ENCODE data around the gene MKRN2OS. TPM values are rescaled to one million over a fixed set of nuclear protein-coding genes. Genes with fewer than 3 reads are reported as not detected.

The MKRN2OS gene
- total RNA-seq, 3 donors from 2014 or later (not counting 1 experiment from before 2014, with no cell fraction given) = not detected

DNA sequence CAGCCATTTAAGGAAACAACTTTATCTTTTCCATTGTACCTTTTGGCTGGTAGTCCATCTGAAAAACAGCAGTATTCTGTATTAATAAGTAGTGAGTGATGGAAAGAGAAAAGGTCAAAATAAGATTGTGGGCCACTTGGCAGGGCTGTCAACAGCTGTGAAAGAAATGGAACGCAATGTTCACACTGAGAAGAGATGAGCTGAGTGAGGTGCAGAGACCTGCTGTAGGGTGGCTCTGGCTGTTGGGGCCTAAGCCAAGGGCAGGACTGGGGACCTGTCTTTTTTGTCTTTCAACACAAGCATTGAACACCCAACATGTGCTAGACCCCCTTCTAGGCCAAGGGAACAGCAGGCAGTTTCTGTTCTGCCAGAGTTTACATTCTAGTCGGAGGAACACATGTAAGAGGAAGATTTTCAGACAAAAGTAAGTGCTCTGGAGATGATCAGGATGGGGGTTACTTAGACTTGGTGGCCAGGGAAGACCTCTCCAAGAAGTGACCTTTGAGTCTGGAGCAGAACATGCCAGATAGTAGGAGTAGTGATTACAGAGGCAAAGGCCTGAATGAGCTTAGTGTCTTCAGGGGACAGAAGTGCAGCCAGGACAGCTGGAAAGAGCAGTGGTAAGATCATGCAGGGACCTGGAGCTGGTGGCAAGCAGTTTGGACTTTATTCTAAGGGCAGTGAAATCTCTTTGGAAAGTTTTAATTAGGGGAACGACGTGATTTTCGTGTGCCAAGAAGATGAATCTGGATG, 31.4 kb downstream of the MKRN2OS start:
- TF ChIP-seq, protein P1, sequence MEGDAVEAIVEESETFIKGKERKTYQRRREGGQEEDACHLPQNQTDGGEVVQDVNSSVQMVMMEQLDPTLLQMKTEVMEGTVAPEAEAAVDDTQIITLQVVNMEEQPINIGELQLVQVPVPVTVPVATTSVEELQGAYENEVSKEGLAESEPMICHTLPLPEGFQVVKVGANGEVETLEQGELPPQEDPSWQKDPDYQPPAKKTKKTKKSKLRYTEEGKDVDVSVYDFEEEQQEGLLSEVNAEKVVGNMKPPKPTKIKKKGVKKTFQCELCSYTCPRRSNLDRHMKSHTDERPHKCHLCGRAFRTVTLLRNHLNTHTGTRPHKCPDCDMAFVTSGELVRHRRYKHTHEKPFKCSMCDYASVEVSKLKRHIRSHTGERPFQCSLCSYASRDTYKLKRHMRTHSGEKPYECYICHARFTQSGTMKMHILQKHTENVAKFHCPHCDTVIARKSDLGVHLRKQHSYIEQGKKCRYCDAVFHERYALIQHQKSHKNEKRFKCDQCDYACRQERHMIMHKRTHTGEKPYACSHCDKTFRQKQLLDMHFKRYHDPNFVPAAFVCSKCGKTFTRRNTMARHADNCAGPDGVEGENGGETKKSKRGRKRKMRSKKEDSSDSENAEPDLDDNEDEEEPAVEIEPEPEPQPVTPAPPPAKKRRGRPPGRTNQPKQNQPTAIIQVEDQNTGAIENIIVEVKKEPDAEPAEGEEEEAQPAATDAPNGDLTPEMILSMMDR (IDR thresholded peaks at IDR 0.05) = no peak
- no peaks in the 10 kb centered on the region for H3K9me3 ChIP-seq (ENCODE audit: control insufficient read depth, insufficient read depth, low read length)
- no peaks in the 10 kb centered on the region for H3K27me3 ChIP-seq (ENCODE audit: control insufficient read depth, insufficient read depth, low read length)
- Mint-ChIP-seq H3K27ac (no peak overlapping the region), H3K27me3 (ENCODE audit: low read depth in 2 of 2) (no peaks in the 10 kb centered on the region), H3K9me3 (no peaks in the 10 kb centered on the region), H3K36me3 (no peaks in the 10 kb centered on the region), H3K4me3 (no peak overlapping the region), H3K4me1 (no peaks in the 10 kb centered on the region)
- H3K4me1 ChIP-seq (ENCODE audit: control insufficient read depth, insufficient read depth, low read length) = no peaks in the 10 kb centered on the region
- 93% methylated on average over 5 of the region's 5 CpGs for WGBS (ENCODE audit: insufficient coverage)
- H3K27ac ChIP-seq (ENCODE audit: low read length) = no peak overlapping the region
- peaks cover 1% of the 10 kb centered on the region for H3K36me3 ChIP-seq (ENCODE audit: control insufficient read depth, insufficient read depth, low read length)
- DNase-seq = no peak
- intact Hi-C loops (cut with micrococcal nuclease) = no loop called here
- no peak overlapping the region for H3K4me3 ChIP-seq (ENCODE audit: low read length)
- ATAC-seq = no peak

DNA sequence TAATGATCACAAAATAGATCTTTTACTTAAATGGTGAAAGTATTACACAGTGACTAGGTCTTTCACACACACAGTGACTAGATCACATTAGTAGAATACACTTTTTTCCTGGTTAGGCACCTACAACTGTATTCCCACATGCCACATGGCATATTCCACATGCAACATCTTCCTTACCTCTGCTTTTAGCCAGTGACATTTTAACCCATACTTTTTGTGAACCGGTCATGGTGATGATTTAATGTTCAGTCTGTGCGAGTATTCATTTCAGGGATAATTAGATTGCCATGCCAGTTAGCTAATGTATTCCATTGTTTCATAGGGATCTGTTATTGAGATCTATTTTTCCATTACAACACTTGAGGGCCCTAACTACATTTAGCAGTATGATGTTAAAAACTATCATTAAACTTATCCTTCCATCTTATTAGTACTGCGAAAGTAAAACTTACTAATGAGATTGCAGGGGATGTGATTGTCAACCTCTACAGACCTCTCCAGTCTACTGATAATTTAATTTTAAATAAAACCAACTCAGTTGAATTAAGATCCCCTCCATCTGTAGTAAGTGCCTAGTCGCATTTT, 32.7 kb downstream of the MKRN2OS start:
- H3K27ac ChIP-seq (ENCODE audit: low read length) = no peak overlapping the region
- no peaks in the 10 kb centered on the region for H3K27me3 ChIP-seq (ENCODE audit: control insufficient read depth, insufficient read depth, low read length)
- no peaks in the 10 kb centered on the region for H3K9me3 ChIP-seq (ENCODE audit: control insufficient read depth, insufficient read depth, low read length)
- no peaks in the 10 kb centered on the region for H3K27me3 Mint-ChIP-seq (ENCODE audit: low read depth in 2 of 2)
- peaks cover 1% of the 10 kb centered on the region for H3K36me3 ChIP-seq (ENCODE audit: control insufficient read depth, insufficient read depth, low read length)
- no peaks in the 10 kb centered on the region for H3K4me1 ChIP-seq (ENCODE audit: control insufficient read depth, insufficient read depth, low read length)
- DNase-seq = no peak
- no peaks in the 10 kb centered on the region for H3K4me1 Mint-ChIP-seq
- 92% methylated on average over 2 of the region's 4 CpGs for WGBS (ENCODE audit: insufficient coverage)
- H3K4me3 Mint-ChIP-seq = no peak overlapping the region
- intact Hi-C loops (cut with micrococcal nuclease) = no loop called here
- TF ChIP-seq, protein P1 (IDR thresholded peaks at IDR 0.05) = no peak
- no peaks in the 10 kb centered on the region for H3K9me3 Mint-ChIP-seq
- ATAC-seq = no peak
- no peak overlapping the region for H3K27ac Mint-ChIP-seq
- H3K4me3 ChIP-seq (ENCODE audit: low read length) = no peak overlapping the region
- no peaks in the 10 kb centered on the region for H3K36me3 Mint-ChIP-seq

DNA sequence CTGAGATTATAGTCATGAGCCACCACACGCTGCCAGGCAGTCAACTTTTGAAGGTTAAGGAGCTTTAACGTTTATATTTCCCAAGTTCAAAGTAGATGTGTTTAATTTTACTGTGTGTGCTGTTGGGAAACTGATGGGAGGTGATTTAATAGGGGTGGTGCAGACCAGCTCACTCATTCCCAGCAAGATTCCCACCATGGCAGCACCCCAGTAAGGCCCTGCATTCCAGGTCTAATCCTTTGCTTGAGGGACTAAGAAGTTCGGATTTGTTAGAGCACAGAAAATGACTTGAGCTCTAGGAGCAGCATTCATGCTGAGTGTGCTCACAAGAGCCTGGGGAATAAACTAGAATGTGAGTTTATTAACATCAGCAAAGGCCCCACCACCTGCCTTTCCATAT, 35.8 kb downstream of the MKRN2OS start:
- no peaks in the 10 kb centered on the region for H3K27me3 Mint-ChIP-seq (ENCODE audit: low read depth in 2 of 2)
- Histone ChIP-seq H3K36me3 (ENCODE audit: control insufficient read depth, insufficient read depth, low read length) (peaks cover 2% of the 10 kb centered on the region), H3K4me1 (ENCODE audit: control insufficient read depth, insufficient read depth, low read length) (no peaks in the 10 kb centered on the region), H3K27me3 (ENCODE audit: control insufficient read depth, insufficient read depth, low read length) (no peaks in the 10 kb centered on the region), H3K4me3 (ENCODE audit: low read length) (no peak overlapping the region), H3K27ac (ENCODE audit: low read length) (no peak overlapping the region), H3K9me3 (ENCODE audit: control insufficient read depth, insufficient read depth, low read length) (no peaks in the 10 kb centered on the region)
- 84% methylated on average over 3 of the region's 3 CpGs for WGBS (ENCODE audit: insufficient coverage)
- no peak for ATAC-seq
- no peak for DNase-seq
- TF ChIP-seq, protein P1 (IDR thresholded peaks at IDR 0.05) = no peak
- no peaks in the 10 kb centered on the region for H3K9me3 Mint-ChIP-seq
- intact Hi-C loops (cut with micrococcal nuclease) = no loop called here
- no peak overlapping the region for H3K27ac Mint-ChIP-seq
- no peak overlapping the region for H3K4me3 Mint-ChIP-seq
- no peaks in the 10 kb centered on the region for H3K4me1 Mint-ChIP-seq
- H3K36me3 Mint-ChIP-seq = no peaks in the 10 kb centered on the region

Measured in natural killer cell (primary cell).